Suprapubic skin (tissue), 4 donors: ENCODE results near the gene LRIT1. TPM values are rescaled to one million over a fixed set of nuclear protein-coding genes. Genes with fewer than 3 reads are reported as not detected.

Experiments
- DNase-seq, 2 donors: peaks; one replicate each; pipeline ENCODE4 v3.0.0-alpha.2; 2019; ENCODE audit warnings: low spot score in 2 of 2
- H3K27ac ChIP-seq: fragments of 200-600 bp; sonication (generic); one replicate; pipeline ENCODE4 v1.5.1; 2019
- H3K27me3 ChIP-seq: fragments of 200-600 bp; sonication (generic); one replicate; pipeline ENCODE4 v1.5.1; 2019
- H3K36me3 ChIP-seq: fragments of 200-600 bp; sonication (generic); one replicate; pipeline ENCODE4 v1.5.1; 2019
- H3K4me1 ChIP-seq: fragments of 200-600 bp; sonication (generic); one replicate; pipeline ENCODE4 v1.5.1; 2019
- H3K4me3 ChIP-seq: fragments of 200-600 bp; sonication (generic); one replicate; pipeline ENCODE4 v1.5.1; 2019; ENCODE audit warnings: mild to moderate bottlenecking
- H3K9me3 ChIP-seq: fragments of 200-600 bp; sonication (generic); one replicate; pipeline ENCODE4 v1.5.1; 2019
- EP300 ChIP-seq: sonication (generic); formaldehyde crosslinking; IDR thresholded peaks from one replicate; pipeline ENCODE4 v1.6.1; 2017; ENCODE audit warnings: antibody characterized with exemption
- POLR2A ChIP-seq, 2 donors: fragments of 450-650 bp; IDR thresholded peaks; one replicate each; pipeline ENCODE4 v1.6.1; 2017; ENCODE audit warnings: antibody characterized with exemption in 2 of 2, mild to moderate bottlenecking in 2 of 2, moderate library complexity in 2 of 2
- POLR2AphosphoS5 ChIP-seq, 3 donors: sonication (generic); formaldehyde crosslinking; IDR thresholded peaks; one replicate each; pipeline ENCODE4 v1.6.1; 2017; ENCODE audit warnings: antibody characterized with exemption in 3 of 3
- WGBS: methylation state at CpG from one replicate; pipeline ENCODE4 v1.1.5; 2018; 5-methylcytosine and 5-hydroxymethylcytosine counted together
- total RNA-seq, 4 donors: library from RNA; depleted of rRNA; stranded (reverse); fragments of >200 nt; gene quantifications; one replicate each; pipeline ENCODE4 v1.1.0, GENCODE V29; 2016
- TF ChIP-seq, protein P1 (sequence below), 2 donors: fragments of 200-600 bp in 1 of 2; fragments of 450-650 bp in 1 of 2; sonication (generic) in 1 of 2; IDR thresholded peaks; one replicate each; pipeline ENCODE4 v1.5.1; 2016 to 2019; ENCODE audit warnings: antibody characterized with exemption in 2 of 2, mild to moderate bottlenecking in 1 of 2, moderate library complexity in 1 of 2

Gene LRIT1
- total RNA-seq, 4 donors from 2014 or later: not detected

DNA sequence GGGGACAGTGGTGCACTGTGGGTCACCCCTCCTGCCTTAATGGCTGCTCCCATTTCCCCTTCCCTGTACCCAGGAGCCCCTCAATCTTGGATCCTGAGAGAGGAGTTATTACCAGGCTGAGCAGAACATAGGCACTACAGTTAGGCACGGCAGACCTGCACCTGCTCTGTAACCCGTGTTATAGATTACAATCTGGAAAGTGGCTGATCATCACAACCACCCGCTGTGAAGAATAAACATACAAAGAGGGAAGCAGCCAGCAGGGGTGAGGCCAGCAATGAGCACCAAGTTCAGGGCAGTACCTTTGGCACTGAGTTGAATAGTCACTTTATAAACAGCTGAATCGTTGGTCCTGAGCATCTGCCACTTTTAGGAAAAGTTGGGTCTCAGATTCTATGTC is 45.3 kb downstream of the LRIT1 start:
- H3K9me3 ChIP-seq: no peaks in the 10 kb centered on the region
- DNase-seq: no peak
- H3K27ac ChIP-seq: no peak overlapping the region
- H3K4me1 ChIP-seq: peaks cover 46% of the 10 kb centered on the region
- H3K27me3 ChIP-seq: peaks cover 30% of the 10 kb centered on the region
- no peak overlapping the region for H3K4me3 ChIP-seq
- H3K36me3 ChIP-seq: no peaks in the 10 kb centered on the region
- WGBS: 35% methylated on average over 4 of the region's 4 CpGs
- TF ChIP-seq POLR2AphosphoS5 (IDR thresholded peaks at IDR 0.05): no peak
- no peak for TF ChIP-seq POLR2A (IDR thresholded peaks at IDR 0.05)
- TF ChIP-seq EP300: no peak
- TF ChIP-seq, protein P1, sequence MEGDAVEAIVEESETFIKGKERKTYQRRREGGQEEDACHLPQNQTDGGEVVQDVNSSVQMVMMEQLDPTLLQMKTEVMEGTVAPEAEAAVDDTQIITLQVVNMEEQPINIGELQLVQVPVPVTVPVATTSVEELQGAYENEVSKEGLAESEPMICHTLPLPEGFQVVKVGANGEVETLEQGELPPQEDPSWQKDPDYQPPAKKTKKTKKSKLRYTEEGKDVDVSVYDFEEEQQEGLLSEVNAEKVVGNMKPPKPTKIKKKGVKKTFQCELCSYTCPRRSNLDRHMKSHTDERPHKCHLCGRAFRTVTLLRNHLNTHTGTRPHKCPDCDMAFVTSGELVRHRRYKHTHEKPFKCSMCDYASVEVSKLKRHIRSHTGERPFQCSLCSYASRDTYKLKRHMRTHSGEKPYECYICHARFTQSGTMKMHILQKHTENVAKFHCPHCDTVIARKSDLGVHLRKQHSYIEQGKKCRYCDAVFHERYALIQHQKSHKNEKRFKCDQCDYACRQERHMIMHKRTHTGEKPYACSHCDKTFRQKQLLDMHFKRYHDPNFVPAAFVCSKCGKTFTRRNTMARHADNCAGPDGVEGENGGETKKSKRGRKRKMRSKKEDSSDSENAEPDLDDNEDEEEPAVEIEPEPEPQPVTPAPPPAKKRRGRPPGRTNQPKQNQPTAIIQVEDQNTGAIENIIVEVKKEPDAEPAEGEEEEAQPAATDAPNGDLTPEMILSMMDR (IDR thresholded peaks at IDR 0.05): no peak

DNA sequence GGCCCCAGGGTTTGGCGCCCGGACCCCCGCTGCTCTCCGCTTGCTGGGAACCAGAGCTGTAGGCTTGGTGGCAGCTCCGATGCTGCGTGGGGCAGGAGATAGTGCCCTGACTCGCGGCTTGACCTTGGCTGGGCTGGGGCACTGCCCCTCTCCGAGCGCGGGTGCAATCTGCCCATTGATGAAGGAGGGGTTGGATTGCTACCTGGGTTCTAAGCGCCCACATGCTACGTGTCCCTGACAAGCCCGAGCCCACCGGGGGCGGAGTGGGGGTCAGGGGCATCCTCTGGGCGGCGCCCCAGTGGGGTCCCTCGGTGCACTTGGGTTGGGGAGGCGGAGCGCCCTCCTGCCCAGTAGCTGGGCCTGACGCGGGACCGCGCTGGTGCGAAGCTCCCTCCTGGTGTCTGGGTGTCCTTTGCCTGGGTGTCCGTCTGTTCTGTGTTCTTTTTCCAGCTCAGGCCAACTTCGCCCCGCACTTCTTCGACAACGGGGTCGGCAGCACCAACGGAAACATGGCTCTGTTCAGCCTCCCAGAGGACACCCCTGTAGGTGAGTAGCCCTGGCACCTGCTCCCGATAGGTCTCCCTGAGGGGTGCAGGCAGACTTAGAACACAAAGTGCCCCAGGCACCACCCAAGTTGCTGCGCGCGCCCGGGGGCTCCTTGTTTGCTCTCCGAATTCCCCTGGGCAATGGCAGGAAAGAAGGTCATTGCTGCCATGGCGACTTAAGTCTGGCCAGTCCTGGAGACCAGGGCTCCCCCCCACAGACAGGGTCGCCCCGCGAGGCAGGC is 46.1 kb downstream of the LRIT1 start:
- Histone ChIP-seq H3K9me3 (no peaks in the 10 kb centered on the region), H3K27me3 (peaks cover 30% of the 10 kb centered on the region), H3K4me1 (peaks cover 49% of the 10 kb centered on the region), H3K4me3 (peak overlapping the region; percentile 52), H3K36me3 (no peaks in the 10 kb centered on the region), H3K27ac (peak overlapping the region; percentile 10)
- TF ChIP-seq, protein P1 (IDR thresholded peaks at IDR 0.05): no peak
- TF ChIP-seq EP300 (no peak), POLR2AphosphoS5 (IDR thresholded peaks at IDR 0.05) (no peak), POLR2A (IDR thresholded peaks at IDR 0.05) (no peak)
- 13% methylated on average over 23 of the region's 43 CpGs for WGBS
- peak in 1 of 2 donors; percentile 59 for DNase-seq

DNA sequence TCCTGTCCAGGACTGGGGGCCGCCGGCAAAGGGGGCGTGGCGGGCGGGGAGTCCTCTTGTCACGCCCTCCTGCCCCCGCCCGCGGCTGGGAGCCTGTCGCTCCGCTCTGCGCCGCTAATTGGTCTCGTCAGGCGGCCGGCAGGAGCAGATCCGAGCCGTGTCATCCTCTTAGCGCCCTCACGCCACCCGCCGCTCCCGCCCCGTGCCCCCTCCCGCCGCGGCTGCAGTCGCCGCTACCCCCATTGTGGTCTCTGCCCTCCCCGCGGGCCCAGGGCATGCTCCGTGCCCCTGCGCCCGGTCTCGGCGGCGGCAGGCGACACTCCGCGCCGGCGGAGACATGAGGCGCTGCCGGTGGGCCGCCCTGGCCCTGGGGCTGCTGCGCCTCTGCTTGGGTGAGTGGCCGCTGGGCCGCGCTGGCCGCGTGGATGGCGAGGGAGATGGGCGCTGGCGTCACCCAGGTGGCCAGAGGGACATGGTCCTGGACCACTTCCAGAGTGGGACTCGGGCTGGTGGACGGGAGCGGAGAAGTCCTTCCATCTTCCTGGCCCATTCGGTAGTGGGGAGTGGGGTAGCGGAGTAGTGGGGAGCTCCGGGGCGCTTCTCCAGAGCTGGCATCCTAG is 46.8 kb downstream of the LRIT1 start, which contains the start of gene CDHR1:
TSS of gene CDHR1 (plus strand) at position 114 of the 620 bp plus-strand sequence. CDS start at position 338, 224 bp downstream.
- WGBS: 0% methylated on average over 12 of the region's 61 CpGs
- Histone ChIP-seq H3K4me3 (peak within 1 kb of the TSS; percentile 52), H3K36me3 (no peaks in the 10 kb centered on the region), H3K27ac (peak within 1 kb of the TSS; percentile 10), H3K9me3 (no peaks in the 10 kb centered on the region), H3K4me1 (peaks cover 49% of the 10 kb centered on the region), H3K27me3 (peaks cover 30% of the 10 kb centered on the region)
- no peak for TF ChIP-seq POLR2A (IDR thresholded peaks at IDR 0.05)
- TF ChIP-seq, protein P1 (IDR thresholded peaks at IDR 0.05): no peak
- no peak for TF ChIP-seq EP300
- TF ChIP-seq POLR2AphosphoS5 (IDR thresholded peaks at IDR 0.05): no peak
- peak in 1 of 2 donors; percentile 62 for DNase-seq

DNA sequence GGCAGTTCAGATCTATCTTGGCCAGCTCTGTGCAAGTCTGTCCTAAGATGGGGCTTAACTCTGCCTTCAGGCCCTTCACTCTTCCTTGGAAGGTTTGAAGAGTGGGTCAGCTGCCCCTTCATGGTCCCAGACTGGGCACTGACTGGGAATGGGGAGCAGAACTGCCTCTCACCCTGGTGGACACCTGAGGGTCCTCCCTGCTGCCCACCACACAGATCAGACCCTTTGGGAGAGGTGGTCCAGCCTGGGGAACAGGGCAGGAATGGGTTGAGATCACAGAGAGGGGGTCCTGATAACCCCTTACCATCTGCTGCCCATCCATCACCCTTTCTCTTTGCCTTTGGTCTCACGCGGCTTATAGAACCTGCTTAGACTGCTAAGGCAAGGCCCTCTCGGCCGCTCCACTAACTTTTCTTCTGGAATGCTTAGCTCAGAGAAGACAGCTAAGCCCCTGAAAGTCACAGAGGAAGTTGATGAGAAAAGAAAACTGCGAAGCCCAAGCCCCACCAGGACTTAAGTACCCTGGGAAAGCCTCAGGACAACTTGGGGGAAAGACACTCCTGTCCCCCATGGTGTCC is 47.4 kb downstream of the LRIT1 start:
- Histone ChIP-seq H3K27me3 (peaks cover 30% of the 10 kb centered on the region), H3K9me3 (no peaks in the 10 kb centered on the region), H3K27ac (no peak overlapping the region), H3K36me3 (no peaks in the 10 kb centered on the region), H3K4me1 (peaks cover 47% of the 10 kb centered on the region), H3K4me3 (peak overlapping the region; percentile 52)
- WGBS: 29% methylated on average over 4 of the region's 5 CpGs
- TF ChIP-seq EP300 (no peak), POLR2AphosphoS5 (IDR thresholded peaks at IDR 0.05) (no peak), POLR2A (IDR thresholded peaks at IDR 0.05) (no peak)
- TF ChIP-seq, protein P1 (IDR thresholded peaks at IDR 0.05): no peak
- DNase-seq: peak in 1 of 2 donors; percentile 24

DNA sequence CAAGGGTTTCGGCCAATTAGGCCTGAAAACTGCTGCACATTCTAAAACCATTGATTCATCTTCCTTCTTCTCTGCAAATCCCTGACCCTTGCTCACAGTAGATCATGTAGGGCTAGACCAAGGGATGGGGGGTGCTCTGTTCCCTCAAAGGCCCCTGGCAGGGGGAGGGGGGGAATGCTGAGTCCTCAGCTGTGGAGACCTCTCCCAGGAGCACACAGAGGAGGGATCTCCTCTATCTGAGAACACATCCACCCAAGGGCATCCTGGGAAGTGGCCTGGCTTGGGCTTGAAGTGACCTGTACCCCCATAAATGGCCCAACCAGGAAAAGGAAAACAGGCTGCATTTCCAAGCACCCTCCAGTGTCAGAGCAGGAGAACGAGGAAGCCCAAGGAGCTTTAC is 48.0 kb downstream of the LRIT1 start:
- no peak for DNase-seq
- no peak for TF ChIP-seq POLR2A (IDR thresholded peaks at IDR 0.05)
- TF ChIP-seq POLR2AphosphoS5 (IDR thresholded peaks at IDR 0.05): no peak
- TF ChIP-seq EP300: no peak
- TF ChIP-seq, protein P1 (IDR thresholded peaks at IDR 0.05): no peak
- H3K27me3 ChIP-seq: peaks cover 30% of the 10 kb centered on the region
- H3K27ac ChIP-seq: no peak overlapping the region
- H3K36me3 ChIP-seq: no peaks in the 10 kb centered on the region
- peaks cover 44% of the 10 kb centered on the region for H3K4me1 ChIP-seq
- H3K4me3 ChIP-seq: no peak overlapping the region
- H3K9me3 ChIP-seq: no peaks in the 10 kb centered on the region
- 79% methylated on average over 2 of the region's 2 CpGs for WGBS
